ENCODE results near the gene SAP30. TPM values are rescaled to one million over a fixed set of nuclear protein-coding genes. Genes with fewer than 3 reads are reported as not detected.

SAP30 gene
- total RNA-seq, 1 experiment from 2014 or later, result 12.0 TPM

GRCh38 chr4:173410079-173410478 is 39.3 kb downstream of the SAP30 start:
- ChIA-PET RAD21 (ENCODE audit: low non-redundant PET in 1 of 2, low total read pairs in 2 of 2, uncharacterized antibody in 2 of 2, unreplicated experiment in 2 of 2) (interaction anchor here in 1 of 2 experiments (0.7 kb wide), 1 partner anchor 396 kb away, joined by 7 read pairs; no protein-coding TSS in a partner anchor), POLR2A (no interaction called here), CTCF (interaction anchor here (1.5 kb wide), 1 partner anchor 10 kb away, joined by 4 read pairs; no protein-coding TSS in a partner anchor)
- no peaks in the 10 kb centered on the region for H3K4me1 ChIP-seq (ENCODE audit: control insufficient read depth in 1 of 2, insufficient read depth in 2 of 2, low read length in 2 of 2)
- H3K9me2 ChIP-seq (ENCODE audit: insufficient read depth), result no peaks in the 10 kb centered on the region
- TF ChIP-seq, protein P1, sequence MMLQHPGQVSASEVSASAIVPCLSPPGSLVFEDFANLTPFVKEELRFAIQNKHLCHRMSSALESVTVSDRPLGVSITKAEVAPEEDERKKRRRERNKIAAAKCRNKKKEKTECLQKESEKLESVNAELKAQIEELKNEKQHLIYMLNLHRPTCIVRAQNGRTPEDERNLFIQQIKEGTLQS (IDR thresholded peaks at IDR 0.05), result no peak
- TF ChIP-seq RAD21 (IDR thresholded peaks at IDR 0.05; ENCODE audit: low read depth) (no peak), EZH2 (IDR thresholded peaks at IDR 0.05) (no peak), JUND (IDR thresholded peaks at IDR 0.05) (no peak), CBX3 (IDR thresholded peaks at IDR 0.05; ENCODE audit: low read depth) (no peak), EZH2phosphoT487 (IDR thresholded peaks at IDR 0.05; ENCODE audit: borderline replicate concordance) (no peak), TCF7L2 (IDR thresholded peaks at IDR 0.05; ENCODE audit: borderline replicate concordance, extremely low read depth, insufficient read depth, insufficient read length) (no peak), ZNF274 (IDR thresholded peaks at IDR 0.05; ENCODE audit: low read depth, low read length) (no peak)
- H3K4me3 ChIP-seq (replicated peaks in 1 of 2; ENCODE audit: low read depth in 1 of 2, low read length in 2 of 2), result no peak overlapping the region
- H3K27me3 ChIP-seq (ENCODE audit: insufficient read depth, low read length), result no peaks in the 10 kb centered on the region
- no peak for DNase-seq (ENCODE audit: low read depth, low spot score)
- H3K4me2 ChIP-seq (ENCODE audit: low read length), result no peak overlapping the region
- H4K20me1 ChIP-seq (ENCODE audit: insufficient read depth), result no peaks in the 10 kb centered on the region
- H2AFZ ChIP-seq (ENCODE audit: low read depth, low read length, poor library complexity, severe bottlenecking), result no peak overlapping the region
- H3K9ac ChIP-seq (ENCODE audit: low read length), result no peak overlapping the region
- no peak overlapping the region for H3K27ac ChIP-seq (ENCODE audit: low read depth, low read length)
- no peaks in the 10 kb centered on the region for H3K36me3 ChIP-seq (ENCODE audit: control insufficient read depth in 1 of 2, insufficient read depth in 2 of 2, low read length in 2 of 2)
- no TSS peak for BruUV-seq (replicated peaks)
- intact Hi-C loops (cut with micrococcal nuclease), result no loop called here
- no peaks in the 10 kb centered on the region for H3K9me3 ChIP-seq (ENCODE audit: control insufficient read depth in 1 of 2, insufficient read depth in 1 of 2, low read depth in 1 of 2, low read length in 2 of 2)
- no peaks in the 10 kb centered on the region for H3K79me2 ChIP-seq (ENCODE audit: insufficient read depth, low read length)
- no peak for ATAC-seq

GRCh38 chr4:173411106-173411693 is 40.4 kb downstream of the SAP30 start:
- CTCF ChIA-PET, result no interaction called here
- no peaks in the 10 kb centered on the region for H3K4me1 ChIP-seq (ENCODE audit: control insufficient read depth in 1 of 2, insufficient read depth in 2 of 2, low read length in 2 of 2)
- RAD21 ChIA-PET (ENCODE audit: low non-redundant PET in 1 of 2, low total read pairs in 2 of 2, uncharacterized antibody in 2 of 2, unreplicated experiment in 2 of 2), result no interaction called here
- no peak overlapping the region for H2AFZ ChIP-seq (ENCODE audit: low read depth, low read length, poor library complexity, severe bottlenecking)
- no TSS peak for BruUV-seq (replicated peaks)
- H3K9ac ChIP-seq (ENCODE audit: low read length), result no peak overlapping the region
- no peaks in the 10 kb centered on the region for H3K9me2 ChIP-seq (ENCODE audit: insufficient read depth)
- H3K27me3 ChIP-seq (ENCODE audit: insufficient read depth, low read length), result no peaks in the 10 kb centered on the region
- intact Hi-C loops (cut with micrococcal nuclease), result no loop called here
- TF ChIP-seq POLR2AphosphoS5 (IDR thresholded peaks at IDR 0.05; ENCODE audit: low read depth, low read length), result no peak
- no peak for TF ChIP-seq SIN3A (IDR thresholded peaks at IDR 0.05; ENCODE audit: low read depth)
- 0 out of 2 replicates have a peak, but pooled peaks have one; percentile 26 for TF ChIP-seq CEBPB (IDR thresholded peaks at IDR 0.05; ENCODE audit: low read depth)
- no peak for TF ChIP-seq ZFX (IDR thresholded peaks at IDR 0.05)
- H3K4me3 ChIP-seq (replicated peaks in 1 of 2; ENCODE audit: low read depth in 1 of 2, low read length in 2 of 2), result no peak overlapping the region
- no peaks in the 10 kb centered on the region for H3K79me2 ChIP-seq (ENCODE audit: insufficient read depth, low read length)
- DNase-seq (ENCODE audit: low read depth, low spot score) (no peak), ATAC-seq (no peak)
- no peak overlapping the region for H3K4me2 ChIP-seq (ENCODE audit: low read length)
- POLR2A ChIA-PET, result no interaction called here
- no peaks in the 10 kb centered on the region for H4K20me1 ChIP-seq (ENCODE audit: insufficient read depth)
- no peaks in the 10 kb centered on the region for H3K36me3 ChIP-seq (ENCODE audit: control insufficient read depth in 1 of 2, insufficient read depth in 2 of 2, low read length in 2 of 2)
- no peak overlapping the region for H3K27ac ChIP-seq (ENCODE audit: low read depth, low read length)
- no peaks in the 10 kb centered on the region for H3K9me3 ChIP-seq (ENCODE audit: control insufficient read depth in 1 of 2, insufficient read depth in 1 of 2, low read depth in 1 of 2, low read length in 2 of 2)

Measured in HCT116 (cell line).